Measurements from ENCODE around the gene PPM1E.
A peak's percentile ranks its signal among the peaks of the same experiment; 100 is the strongest.
"Not testable (repeated sequence)": the region's sequence is repeated elsewhere in the genome, so short reads cannot be mapped to it uniquely, and the experiment has no call there.

Gene PPM1E

DNA sequence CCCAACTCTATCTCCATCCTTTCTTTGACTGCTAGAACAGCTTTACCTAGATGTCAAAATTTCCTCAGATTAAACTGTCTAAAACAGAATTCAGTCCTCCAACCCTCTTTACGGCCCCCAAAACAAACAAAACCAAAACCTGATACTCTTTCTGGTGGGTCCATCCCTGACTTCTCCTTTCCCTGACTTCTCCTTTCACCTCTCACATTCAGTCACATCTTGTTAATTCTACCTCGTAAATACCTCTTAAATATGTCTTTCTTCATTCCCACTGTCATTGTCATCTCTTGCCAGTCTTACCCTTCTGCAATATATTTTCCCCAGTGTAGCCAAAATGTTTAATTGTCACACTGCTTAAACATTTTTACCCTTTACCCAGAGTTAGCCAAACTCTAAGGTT, 4.6 kb downstream of the PPM1E start:
- Histone ChIP-seq H3K4me1 (no peaks in the 10 kb centered on the region; the same call in 1 of the 2 replicates), H3K4me3 (ENCODE audit: low read depth, low read length) (no peak overlapping the region), H3K36me3 (no peaks in the 10 kb centered on the region; the same call in 1 of the 2 replicates), H3K9me3 (no peaks in the 10 kb centered on the region), H3K27me3 (no peaks in the 10 kb centered on the region)
- DNase-seq = no peak
- TF ChIP-seq, protein P1, sequence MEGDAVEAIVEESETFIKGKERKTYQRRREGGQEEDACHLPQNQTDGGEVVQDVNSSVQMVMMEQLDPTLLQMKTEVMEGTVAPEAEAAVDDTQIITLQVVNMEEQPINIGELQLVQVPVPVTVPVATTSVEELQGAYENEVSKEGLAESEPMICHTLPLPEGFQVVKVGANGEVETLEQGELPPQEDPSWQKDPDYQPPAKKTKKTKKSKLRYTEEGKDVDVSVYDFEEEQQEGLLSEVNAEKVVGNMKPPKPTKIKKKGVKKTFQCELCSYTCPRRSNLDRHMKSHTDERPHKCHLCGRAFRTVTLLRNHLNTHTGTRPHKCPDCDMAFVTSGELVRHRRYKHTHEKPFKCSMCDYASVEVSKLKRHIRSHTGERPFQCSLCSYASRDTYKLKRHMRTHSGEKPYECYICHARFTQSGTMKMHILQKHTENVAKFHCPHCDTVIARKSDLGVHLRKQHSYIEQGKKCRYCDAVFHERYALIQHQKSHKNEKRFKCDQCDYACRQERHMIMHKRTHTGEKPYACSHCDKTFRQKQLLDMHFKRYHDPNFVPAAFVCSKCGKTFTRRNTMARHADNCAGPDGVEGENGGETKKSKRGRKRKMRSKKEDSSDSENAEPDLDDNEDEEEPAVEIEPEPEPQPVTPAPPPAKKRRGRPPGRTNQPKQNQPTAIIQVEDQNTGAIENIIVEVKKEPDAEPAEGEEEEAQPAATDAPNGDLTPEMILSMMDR (IDR thresholded peaks at IDR 0.05; ENCODE audit: low read depth, low read length) = no peak

DNA sequence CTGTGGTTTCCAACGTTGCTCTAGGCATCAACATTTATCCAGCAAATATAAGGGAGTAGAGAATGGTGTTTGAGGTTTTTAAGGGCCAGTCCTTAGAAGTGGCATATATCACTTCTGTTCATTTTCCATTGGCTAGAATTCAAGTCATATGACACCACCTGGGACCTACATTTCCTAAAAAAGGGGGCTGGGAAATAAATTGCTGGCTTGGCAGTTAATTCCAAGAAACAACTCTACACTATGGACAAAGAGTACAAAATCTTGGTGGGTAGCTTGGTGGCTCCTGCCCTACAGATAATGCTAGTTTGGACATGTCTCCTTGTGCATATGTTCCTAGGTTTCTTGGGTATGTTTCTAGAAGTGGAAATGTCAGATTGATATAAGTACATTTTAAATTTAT, 7.6 kb downstream of the PPM1E start:
- no peaks in the 10 kb centered on the region; the same call in 1 of the 2 replicates for H3K4me1 ChIP-seq
- H3K36me3 ChIP-seq = no peaks in the 10 kb centered on the region; the same call in 1 of the 2 replicates
- no peak for DNase-seq
- H3K4me3 ChIP-seq (ENCODE audit: low read depth, low read length) = no peak overlapping the region
- no peaks in the 10 kb centered on the region for H3K9me3 ChIP-seq
- TF ChIP-seq, protein P1 (IDR thresholded peaks at IDR 0.05; ENCODE audit: low read depth, low read length) = no peak
- no peaks in the 10 kb centered on the region for H3K27me3 ChIP-seq

DNA sequence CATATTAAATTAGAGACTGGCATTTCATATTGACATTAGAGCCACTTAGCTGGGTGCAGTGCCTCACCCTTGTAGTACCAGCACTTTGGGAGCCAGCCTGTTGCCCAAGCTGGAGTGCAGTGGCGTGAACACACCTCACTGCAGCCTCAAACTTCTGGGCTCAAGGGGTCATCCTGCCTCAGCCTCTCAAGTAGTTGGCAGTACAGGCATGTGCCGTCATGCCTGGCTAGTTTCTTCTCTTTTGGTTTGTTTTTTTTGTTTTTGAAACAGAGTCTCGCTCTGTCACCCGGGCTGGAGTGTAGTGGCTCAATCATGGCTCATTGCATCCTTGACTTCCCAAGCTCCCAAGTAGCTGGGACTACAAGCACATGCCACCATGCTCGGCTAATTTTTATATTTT, 8.7 kb downstream of the PPM1E start:
- TF ChIP-seq, protein P1 (IDR thresholded peaks at IDR 0.05; ENCODE audit: low read depth, low read length) = no peak
- Histone ChIP-seq H3K36me3 (no peaks in the 10 kb centered on the region; the same call in 1 of the 2 replicates), H3K9me3 (no peaks in the 10 kb centered on the region), H3K4me1 (no peaks in the 10 kb centered on the region; the same call in 1 of the 2 replicates), H3K27me3 (no peaks in the 10 kb centered on the region), H3K4me3 (ENCODE audit: low read depth, low read length) (no peak overlapping the region)
- DNase-seq = no peak

GRCh38 chr17:58778482-58778881, 22.8 kb downstream of the PPM1E start:
- H3K36me3 ChIP-seq, DNase-seq: not testable (repeated sequence)

GRCh38 chr17:58779446-58779845, 23.8 kb downstream of the PPM1E start:
- Histone ChIP-seq H3K27me3 (no peaks in the 10 kb centered on the region), H3K4me1 (peaks cover 5% of the 10 kb centered on the region; the same call in 1 of the 2 replicates), H3K4me3 (ENCODE audit: low read depth, low read length) (no peak overlapping the region), H3K36me3 (no peaks in the 10 kb centered on the region), H3K9me3 (no peaks in the 10 kb centered on the region)
- DNase-seq = no peak
- TF ChIP-seq, protein P1 (IDR thresholded peaks at IDR 0.05; ENCODE audit: low read depth, low read length) = no peak

More at GRCh38 chr17:58778482-58778881, 22.8 kb downstream of the PPM1E start:
- not testable (repeated sequence) for H3K4me1 ChIP-seq; H3K27me3 ChIP-seq; H3K4me3 ChIP-seq (ENCODE audit: low read depth, low read length); H3K9me3 ChIP-seq

GRCh38 chr17:58783380-58783779, 27.7 kb downstream of the PPM1E start:
- Histone ChIP-seq H3K4me1 (peaks cover 8% of the 10 kb centered on the region), H3K4me3 (ENCODE audit: low read depth, low read length) (no peak overlapping the region), H3K9me3 (no peaks in the 10 kb centered on the region), H3K27me3 (no peaks in the 10 kb centered on the region), H3K36me3 (no peaks in the 10 kb centered on the region)
- peak; percentile 28 for DNase-seq
- TF ChIP-seq, protein P1 (IDR thresholded peaks at IDR 0.05; ENCODE audit: low read depth, low read length) = no peak

DNA sequence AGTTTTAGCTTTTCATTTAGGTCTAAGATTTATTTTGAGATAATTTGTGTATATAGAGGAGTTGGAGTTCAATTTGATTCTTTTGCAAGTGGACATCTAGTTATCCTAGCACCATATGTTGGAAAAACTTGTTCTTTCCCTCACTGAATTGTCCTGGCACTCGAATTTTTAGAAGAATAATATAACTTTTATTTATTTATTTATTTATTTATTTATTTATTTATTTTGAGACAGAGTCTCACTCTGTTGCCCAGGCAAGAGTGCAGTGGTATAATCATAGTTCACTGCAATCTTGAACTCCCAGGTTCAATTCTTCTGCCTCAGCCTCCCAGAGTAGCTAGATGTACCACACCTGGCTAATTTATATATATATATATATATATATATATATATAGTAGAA, 29.4 kb downstream of the PPM1E start:
- Histone ChIP-seq H3K36me3 (no peaks in the 10 kb centered on the region), H3K4me3 (ENCODE audit: low read depth, low read length) (no peak overlapping the region), H3K9me3 (no peaks in the 10 kb centered on the region), H3K4me1 (peaks cover 8% of the 10 kb centered on the region), H3K27me3 (no peaks in the 10 kb centered on the region)
- TF ChIP-seq, protein P1 (IDR thresholded peaks at IDR 0.05; ENCODE audit: low read depth, low read length) = no peak
- no peak for DNase-seq

Data from BE2C (cell line).